Measurements from ENCODE around the gene SCN4A. TPM values are rescaled to one million over a fixed set of nuclear protein-coding genes. Genes with fewer than 3 reads are reported as not detected.

The SCN4A gene
- total RNA-seq, 1 donor from 2014 or later: not detected

DNA sequence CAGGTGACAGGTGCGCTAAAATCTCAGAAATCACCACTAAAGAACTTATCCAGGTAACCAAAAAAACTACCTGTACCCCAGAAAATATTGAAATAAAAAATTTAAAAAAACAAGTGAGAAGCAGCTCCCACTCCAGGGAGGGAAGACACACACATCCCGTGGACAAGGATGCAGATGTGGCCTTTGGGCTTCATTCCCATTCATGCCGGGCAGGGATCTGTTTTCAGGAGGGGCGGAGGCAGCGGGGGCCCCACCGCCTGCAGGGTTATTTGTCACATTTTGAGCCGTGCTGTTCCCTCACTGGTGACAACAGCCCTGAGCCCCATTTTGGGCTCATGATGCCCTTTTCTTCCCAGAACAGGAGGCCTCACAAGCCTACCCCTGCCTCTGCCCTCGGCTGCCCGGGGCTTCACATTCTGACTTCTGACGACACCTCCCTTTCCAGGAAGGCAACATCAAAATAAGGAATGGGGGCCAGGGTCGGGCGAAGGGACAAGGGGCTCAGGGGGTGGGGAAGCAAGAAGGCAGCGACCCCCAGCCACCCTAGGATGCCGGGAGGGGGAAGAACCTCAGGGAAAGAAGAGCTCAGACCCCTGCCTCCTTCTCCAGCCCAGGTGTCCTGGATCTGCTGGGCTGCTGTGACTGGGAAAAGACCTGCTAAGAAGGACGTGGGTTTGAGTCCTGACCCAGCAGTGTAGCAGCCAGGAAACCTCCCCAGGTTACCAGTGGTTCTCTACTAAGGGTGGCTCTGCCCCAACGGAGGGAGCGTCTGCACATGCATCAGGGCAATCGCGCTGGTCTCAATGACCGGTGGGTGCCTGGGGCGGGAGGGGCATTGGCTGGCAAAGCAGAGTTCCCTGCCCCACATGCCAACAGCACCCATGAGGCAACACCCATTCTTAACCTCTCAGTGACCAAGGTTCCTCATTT, 38.3 kb downstream of the SCN4A start:
- H3K9me3 ChIP-seq: no peaks in the 10 kb centered on the region
- no peaks in the 10 kb centered on the region for H3K36me3 ChIP-seq
- ATAC-seq: no peak
- H3K27me3 ChIP-seq: no peaks in the 10 kb centered on the region
- no peak for DNase-seq
- TF ChIP-seq, protein P1, sequence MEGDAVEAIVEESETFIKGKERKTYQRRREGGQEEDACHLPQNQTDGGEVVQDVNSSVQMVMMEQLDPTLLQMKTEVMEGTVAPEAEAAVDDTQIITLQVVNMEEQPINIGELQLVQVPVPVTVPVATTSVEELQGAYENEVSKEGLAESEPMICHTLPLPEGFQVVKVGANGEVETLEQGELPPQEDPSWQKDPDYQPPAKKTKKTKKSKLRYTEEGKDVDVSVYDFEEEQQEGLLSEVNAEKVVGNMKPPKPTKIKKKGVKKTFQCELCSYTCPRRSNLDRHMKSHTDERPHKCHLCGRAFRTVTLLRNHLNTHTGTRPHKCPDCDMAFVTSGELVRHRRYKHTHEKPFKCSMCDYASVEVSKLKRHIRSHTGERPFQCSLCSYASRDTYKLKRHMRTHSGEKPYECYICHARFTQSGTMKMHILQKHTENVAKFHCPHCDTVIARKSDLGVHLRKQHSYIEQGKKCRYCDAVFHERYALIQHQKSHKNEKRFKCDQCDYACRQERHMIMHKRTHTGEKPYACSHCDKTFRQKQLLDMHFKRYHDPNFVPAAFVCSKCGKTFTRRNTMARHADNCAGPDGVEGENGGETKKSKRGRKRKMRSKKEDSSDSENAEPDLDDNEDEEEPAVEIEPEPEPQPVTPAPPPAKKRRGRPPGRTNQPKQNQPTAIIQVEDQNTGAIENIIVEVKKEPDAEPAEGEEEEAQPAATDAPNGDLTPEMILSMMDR (IDR thresholded peaks at IDR 0.05): no peak
- no peak overlapping the region for H3K27ac ChIP-seq
- no peak overlapping the region for H3K4me3 ChIP-seq
- intact Hi-C loops (cut with DNase I): no loop called here
- H3K4me1 ChIP-seq: peaks cover 5% of the 10 kb centered on the region

DNA sequence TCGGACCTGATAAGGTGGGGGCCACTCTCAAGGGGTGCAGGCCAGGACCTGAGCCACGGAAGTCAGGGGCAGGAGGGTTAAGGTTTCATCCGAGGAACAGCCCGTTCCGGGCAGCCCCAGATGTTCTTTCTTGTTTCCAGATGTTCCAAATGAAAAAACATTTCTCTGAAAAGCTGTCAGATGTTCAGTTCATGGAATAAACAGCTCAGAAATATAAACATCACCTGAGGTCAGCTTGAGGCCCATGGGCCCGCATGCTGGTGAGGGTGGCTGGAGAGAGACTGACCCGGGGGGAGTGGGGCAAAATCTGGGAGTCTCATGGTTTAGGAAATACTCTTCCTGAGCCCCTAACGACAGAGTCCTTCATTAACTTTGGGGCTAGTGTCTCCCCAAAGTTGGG, 39.1 kb downstream of the SCN4A start:
- Histone ChIP-seq H3K36me3 (no peaks in the 10 kb centered on the region), H3K27ac (no peak overlapping the region), H3K4me3 (no peak overlapping the region), H3K27me3 (no peaks in the 10 kb centered on the region), H3K9me3 (no peaks in the 10 kb centered on the region), H3K4me1 (peaks cover 5% of the 10 kb centered on the region)
- TF ChIP-seq, protein P1 (IDR thresholded peaks at IDR 0.05): no peak
- no peak for ATAC-seq
- DNase-seq: no peak
- intact Hi-C loops (cut with DNase I): no loop called here

DNA sequence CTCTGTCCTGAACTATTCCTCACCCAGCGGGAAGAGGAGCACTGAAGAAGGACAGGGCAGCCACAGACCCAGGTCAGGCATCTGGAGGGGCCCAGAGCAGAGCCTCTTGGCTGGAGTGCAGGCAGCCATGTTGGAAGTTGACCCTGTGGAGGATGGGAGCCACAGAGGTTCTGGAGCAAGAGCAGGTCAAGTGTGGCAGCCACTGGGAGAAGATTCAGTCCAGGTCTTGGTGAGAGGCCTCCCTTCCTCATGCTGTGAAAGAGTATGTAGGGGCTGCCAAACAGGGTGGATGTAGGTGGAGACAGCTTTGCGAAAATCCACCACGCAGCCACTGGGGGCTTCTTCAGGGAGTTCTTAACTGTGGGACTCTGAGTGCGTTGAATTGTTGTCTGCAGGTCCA, 40.0 kb downstream of the SCN4A start:
- intact Hi-C loops (cut with DNase I): no loop called here
- TF ChIP-seq, protein P1 (IDR thresholded peaks at IDR 0.05): no peak
- H3K9me3 ChIP-seq: no peaks in the 10 kb centered on the region
- H3K27ac ChIP-seq: no peak overlapping the region
- no peak overlapping the region for H3K4me3 ChIP-seq
- no peak for ATAC-seq
- H3K36me3 ChIP-seq: no peaks in the 10 kb centered on the region
- no peak for DNase-seq
- H3K4me1 ChIP-seq: peaks cover 5% of the 10 kb centered on the region
- no peaks in the 10 kb centered on the region for H3K27me3 ChIP-seq

DNA sequence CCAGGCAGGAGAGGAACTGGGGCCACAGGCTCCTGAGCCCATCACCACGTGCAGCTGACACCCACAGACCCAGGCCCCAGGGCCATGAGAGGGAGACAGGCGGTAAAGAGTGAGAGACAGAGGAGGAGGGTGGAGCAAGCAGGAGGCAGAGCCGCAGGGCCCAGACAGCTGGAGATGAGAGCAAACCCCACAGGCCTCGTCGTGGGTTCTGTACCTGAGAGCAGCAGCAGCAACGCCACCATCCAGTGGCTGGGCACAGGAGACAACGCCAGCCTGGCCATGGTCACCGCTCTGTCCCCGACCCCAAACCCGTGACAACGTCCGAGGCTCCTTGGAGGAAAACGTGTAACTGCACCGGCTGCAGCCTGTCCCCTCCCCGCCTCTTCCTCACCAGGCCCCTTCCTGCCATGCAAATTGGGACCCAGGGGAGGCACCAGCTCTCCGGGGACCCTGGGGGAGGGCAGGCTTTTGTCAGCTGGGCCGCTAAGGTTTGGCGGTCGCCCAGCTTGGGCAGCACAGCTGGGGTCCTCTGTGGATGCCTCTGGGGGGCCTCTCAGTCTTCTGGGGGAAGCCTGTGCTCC, 40.6 kb downstream of the SCN4A start, which contains the start of gene CD79B:
TSS of gene CD79B (minus strand) at position 351 of the 581 bp plus-strand sequence. CDS start at position 281, 70 bp downstream.
- TF ChIP-seq, protein P1 (IDR thresholded peaks at IDR 0.05): no peak
- DNase-seq (no peak), ATAC-seq (no peak)
- Histone ChIP-seq H3K27ac (no peak within 1 kb of the TSS), H3K4me3 (peak within 1 kb of the TSS; percentile 15), H3K4me1 (peaks cover 5% of the 10 kb centered on the region), H3K36me3 (no peaks in the 10 kb centered on the region), H3K27me3 (no peaks in the 10 kb centered on the region), H3K9me3 (no peaks in the 10 kb centered on the region)
- intact Hi-C loops (cut with DNase I): no loop called here

DNA sequence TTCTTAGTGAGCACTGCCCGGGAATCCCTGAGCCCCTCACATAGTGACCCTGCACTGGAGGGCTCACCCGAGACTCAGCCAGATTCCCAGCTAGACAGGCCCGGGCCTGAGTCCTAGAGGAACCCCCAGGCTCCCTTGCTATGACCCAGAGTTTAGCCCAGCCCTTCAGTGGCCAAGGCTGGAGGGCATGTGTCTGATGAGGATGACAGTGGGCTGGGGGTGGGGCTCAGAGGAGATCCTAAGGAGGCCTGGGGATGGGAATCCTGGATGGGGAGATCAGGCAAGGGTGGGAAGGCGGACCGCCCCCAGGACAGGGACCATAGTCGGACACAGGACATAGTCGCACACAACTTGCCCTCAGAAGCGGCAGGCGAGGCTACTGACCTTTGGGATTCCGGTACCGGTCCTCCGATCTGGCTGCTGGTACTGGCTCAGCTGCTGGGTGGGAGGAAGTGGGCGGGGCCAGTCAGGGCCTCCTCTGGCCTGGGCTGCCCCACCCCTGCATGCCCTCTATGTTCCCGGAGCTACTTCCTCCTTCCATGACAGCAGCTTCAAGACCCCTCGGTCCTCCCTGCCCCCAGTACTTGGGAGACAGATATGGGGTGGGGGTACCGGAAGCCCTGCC, 41.7 kb downstream of the SCN4A start:
- Histone ChIP-seq H3K36me3 (no peaks in the 10 kb centered on the region), H3K4me1 (peaks cover 5% of the 10 kb centered on the region), H3K27ac (peak overlapping the region; percentile 36), H3K9me3 (no peaks in the 10 kb centered on the region), H3K4me3 (peak overlapping the region; percentile 15), H3K27me3 (no peaks in the 10 kb centered on the region)
- intact Hi-C loops (cut with DNase I): no loop called here
- peak; percentile 84 for ATAC-seq
- peak; percentile 79 for DNase-seq
- TF ChIP-seq, protein P1 (IDR thresholded peaks at IDR 0.05): no peak

Data from upper lobe of right lung (tissue), 1 donor.